ENCODE results near the gene ASPSCR1.
A peak's percentile ranks its signal among the peaks of the same experiment; 100 is the strongest.

The ASPSCR1 gene

GRCh38 chr17:81983011-81983638 is 5.7 kb downstream of the ASPSCR1 start:
- DNase-seq (ENCODE audit: low spot score) = no peak

GRCh38 chr17:81983639-81984373 is 6.4 kb downstream of the ASPSCR1 start:
- DNase-seq (ENCODE audit: low spot score) = no peak

GRCh38 chr17:81984773-81985410 is 7.5 kb downstream of the ASPSCR1 start:
- no peak for DNase-seq (ENCODE audit: low spot score)

- DNase-seq (ENCODE audit: low spot score) = no peak
Measured at GRCh38 chr17:81986606-81987005, 9.2 kb downstream of the ASPSCR1 start.

GRCh38 chr17:81987161-81987770 is 9.8 kb downstream of the ASPSCR1 start:
- no peak for DNase-seq (ENCODE audit: low spot score)

GRCh38 chr17:81990836-81991683 is 13.6 kb downstream of the ASPSCR1 start:
- no peak for DNase-seq (ENCODE audit: low spot score)

- DNase-seq (ENCODE audit: low spot score) = peak; percentile 86
Measured at GRCh38 chr17:81991684-81992305, 14.4 kb downstream of the ASPSCR1 start.

- DNase-seq (ENCODE audit: low spot score) = no peak
Measured at GRCh38 chr17:81992306-81993102, 15.1 kb downstream of the ASPSCR1 start.

GRCh38 chr17:81993729-81994592 is 16.5 kb downstream of the ASPSCR1 start:
- no peak for DNase-seq (ENCODE audit: low spot score)

GRCh38 chr17:81994593-81995462 is 17.4 kb downstream of the ASPSCR1 start:
- no peak for DNase-seq (ENCODE audit: low spot score)

GRCh38 chr17:81995463-81996231 is 18.2 kb downstream of the ASPSCR1 start:
- no peak for DNase-seq (ENCODE audit: low spot score)

GRCh38 chr17:81996232-81996756 is 18.9 kb downstream of the ASPSCR1 start:
- DNase-seq (ENCODE audit: low spot score) = no peak

GRCh38 chr17:81996757-81997441 is 19.5 kb downstream of the ASPSCR1 start:
- DNase-seq (ENCODE audit: low spot score) = no peak

GRCh38 chr17:81998212-81998611 is 20.8 kb downstream of the ASPSCR1 start:
- no peak for DNase-seq (ENCODE audit: low spot score)

- no peak for DNase-seq (ENCODE audit: low spot score)
Measured at GRCh38 chr17:81998691-81999438, 21.4 kb downstream of the ASPSCR1 start.

GRCh38 chr17:81999587-81999975 is 22.2 kb downstream of the ASPSCR1 start:
- DNase-seq (ENCODE audit: low spot score) = no peak
